ENCODE results near the gene SCN4A. TPM values are rescaled to one million over a fixed set of nuclear protein-coding genes. Genes with fewer than 3 reads are reported as not detected.

The SCN4A gene
- total RNA-seq, 1 donor: under 0.01 TPM

DNA sequence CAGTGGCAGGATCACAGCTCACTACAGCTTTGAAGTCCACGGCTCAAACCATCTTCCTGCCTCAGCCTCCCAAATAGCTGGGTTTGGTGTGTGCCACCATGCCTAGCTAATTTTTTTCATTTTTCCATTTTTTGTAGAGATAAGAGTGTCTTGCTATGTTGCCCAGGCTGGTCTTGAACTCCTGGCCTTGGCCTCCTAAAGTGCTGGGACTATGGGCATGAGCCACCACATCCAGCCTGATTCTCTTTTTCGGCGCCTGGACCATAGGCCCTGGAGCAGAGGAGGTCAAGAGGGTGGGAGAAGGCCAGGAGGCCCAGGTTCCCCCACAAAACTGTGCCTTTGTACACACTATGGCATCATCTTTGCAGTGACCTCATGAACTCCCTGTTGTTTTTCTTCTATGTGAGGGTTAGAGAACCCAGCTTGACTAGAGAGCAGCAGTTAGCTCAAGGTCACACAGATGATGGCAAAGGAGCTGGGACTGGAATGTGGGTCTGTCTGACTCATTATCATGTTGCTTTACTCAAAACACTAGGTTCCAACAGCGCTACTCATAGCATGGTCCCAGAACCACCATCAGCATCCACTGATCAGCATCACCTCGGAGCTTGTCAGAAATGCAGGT lies 16.3 kb downstream of the SCN4A start:
- no peak overlapping the region for H3K4me3 ChIP-seq (ENCODE audit: low read length)
- H3K9me3 ChIP-seq (ENCODE audit: low read depth, low read length): no peaks in the 10 kb centered on the region
- no peaks in the 10 kb centered on the region for H3K27me3 ChIP-seq (ENCODE audit: insufficient read depth, low read length)
- H3K4me1 ChIP-seq (ENCODE audit: insufficient read depth, low read length): peaks cover 31% of the 10 kb centered on the region

DNA sequence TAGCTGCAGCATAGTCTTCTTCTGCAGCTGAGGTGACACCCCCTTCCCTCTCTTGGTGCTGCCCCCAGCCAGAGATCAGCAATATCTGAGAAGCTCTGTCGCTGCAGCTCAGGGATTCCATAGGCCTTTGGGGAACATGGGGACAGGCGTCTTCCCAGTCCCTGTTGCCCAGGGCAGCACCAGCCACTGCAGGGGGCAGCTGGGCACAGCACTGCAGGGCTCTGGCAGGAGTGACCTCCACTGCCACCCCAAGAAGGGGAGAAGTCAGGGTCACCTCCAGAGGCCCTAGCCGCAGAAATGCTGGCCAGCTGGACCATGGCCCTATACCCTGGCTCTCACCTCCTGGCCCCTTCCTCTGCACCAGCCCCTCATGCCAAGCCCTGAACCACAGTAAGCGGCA lies 16.9 kb downstream of the SCN4A start:
- H3K4me1 ChIP-seq (ENCODE audit: insufficient read depth, low read length): peaks cover 27% of the 10 kb centered on the region
- H3K9me3 ChIP-seq (ENCODE audit: low read depth, low read length): no peaks in the 10 kb centered on the region
- no peak overlapping the region for H3K4me3 ChIP-seq (ENCODE audit: low read length)
- H3K27me3 ChIP-seq (ENCODE audit: insufficient read depth, low read length): no peaks in the 10 kb centered on the region

DNA sequence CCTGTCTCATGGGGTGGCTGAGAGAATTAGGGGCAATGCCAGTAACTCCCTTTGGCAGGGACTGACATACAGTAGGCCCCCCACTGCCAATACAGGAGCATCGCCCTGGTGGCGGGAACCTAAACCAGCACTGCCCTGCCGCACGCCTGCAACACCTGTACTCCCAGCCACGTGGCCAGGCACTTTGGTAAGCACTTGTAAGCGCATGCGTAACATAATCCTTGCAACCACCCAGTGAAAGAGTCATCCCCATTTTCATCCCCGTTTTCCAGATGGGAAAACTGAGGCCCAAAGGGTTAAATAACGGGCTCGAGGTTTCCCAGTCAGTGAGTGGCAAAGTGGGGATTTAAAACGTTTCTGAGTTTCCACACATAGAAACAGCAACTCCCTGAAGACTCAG lies 17.5 kb downstream of the SCN4A start:
- peaks cover 31% of the 10 kb centered on the region for H3K4me1 ChIP-seq (ENCODE audit: insufficient read depth, low read length)
- no peaks in the 10 kb centered on the region for H3K27me3 ChIP-seq (ENCODE audit: insufficient read depth, low read length)
- no peak overlapping the region for H3K4me3 ChIP-seq (ENCODE audit: low read length)
- H3K9me3 ChIP-seq (ENCODE audit: low read depth, low read length): no peaks in the 10 kb centered on the region

DNA sequence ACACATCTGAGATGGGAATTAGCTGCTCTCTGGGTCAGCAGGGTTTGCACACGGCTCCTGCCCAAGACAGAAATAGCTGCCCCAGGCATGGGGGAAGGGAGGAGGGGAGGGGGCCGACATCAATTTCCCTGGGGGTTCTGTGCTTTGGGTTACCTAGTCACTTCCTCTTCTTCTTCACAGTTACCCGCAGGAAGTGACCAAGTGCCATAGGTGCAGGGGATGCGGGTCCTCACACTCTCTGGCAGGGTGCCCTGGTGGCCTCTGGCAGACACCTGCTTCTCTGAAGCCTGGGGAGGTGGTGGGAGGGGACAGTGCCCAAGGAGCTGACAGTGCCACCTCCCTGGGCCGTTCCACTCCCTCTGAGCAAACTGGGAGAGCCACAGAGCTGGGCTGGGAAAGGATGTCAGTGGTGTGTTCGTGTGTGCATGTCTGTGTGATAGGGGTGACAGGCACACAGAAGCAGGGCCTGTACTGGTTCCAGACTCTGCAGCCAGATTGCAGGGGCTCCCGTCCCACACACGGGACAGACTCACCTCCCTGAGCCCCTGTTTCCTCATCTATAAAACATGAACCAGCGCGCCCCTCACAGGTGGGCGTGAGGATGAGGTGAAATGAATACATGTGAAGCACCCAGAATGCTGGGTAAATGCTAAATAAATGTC lies 18.2 kb downstream of the SCN4A start:
- Histone ChIP-seq H3K9me3 (ENCODE audit: low read depth, low read length) (no peaks in the 10 kb centered on the region), H3K4me3 (ENCODE audit: low read length) (no peak overlapping the region), H3K27me3 (ENCODE audit: insufficient read depth, low read length) (no peaks in the 10 kb centered on the region), H3K4me1 (ENCODE audit: insufficient read depth, low read length) (peaks cover 31% of the 10 kb centered on the region)

DNA sequence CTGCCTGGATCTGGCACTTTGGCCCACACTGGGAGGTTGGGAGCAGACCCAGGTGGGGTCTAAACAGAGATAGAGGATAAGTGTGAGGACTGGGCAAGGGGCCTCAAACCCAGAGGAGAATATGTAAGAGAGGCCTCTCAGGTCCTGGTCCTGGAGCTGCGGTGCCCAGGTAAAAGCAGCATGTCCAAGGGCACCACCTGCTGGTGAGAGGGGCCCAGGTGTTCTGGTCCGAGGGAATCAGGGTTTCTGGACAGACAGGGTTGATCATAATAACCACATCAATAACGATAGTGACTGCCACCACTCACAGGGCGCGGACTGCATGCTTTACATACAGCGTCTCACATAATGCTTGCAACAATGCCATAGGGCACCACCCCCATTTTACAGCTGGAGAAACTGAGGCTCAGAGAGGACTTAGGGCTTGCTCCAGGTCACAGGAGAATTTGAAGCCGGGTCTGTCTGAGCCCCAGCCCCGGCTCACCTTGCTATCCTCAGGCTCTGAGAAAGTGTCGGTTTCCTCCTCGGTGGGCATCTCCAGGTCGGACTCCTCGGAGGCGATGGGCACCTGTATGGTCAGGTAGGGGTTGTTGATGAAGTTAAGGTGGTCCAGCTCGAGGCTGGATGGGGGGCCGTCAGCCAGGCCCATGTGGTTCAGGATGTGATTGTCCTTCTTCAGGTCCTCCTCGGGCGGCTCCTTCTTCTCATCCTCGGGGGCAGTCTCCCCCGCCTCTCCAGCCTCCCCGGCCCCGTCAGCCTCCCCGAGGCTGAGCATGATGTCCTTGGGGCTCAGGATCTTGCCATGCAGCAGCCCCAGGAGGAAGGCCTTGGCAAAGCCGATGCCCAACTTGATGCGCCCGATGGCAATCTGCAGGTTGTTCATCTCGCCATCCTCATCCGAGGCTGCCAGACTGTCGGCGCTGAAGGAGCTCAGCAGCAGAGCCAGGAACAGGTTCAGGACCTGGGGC lies 21.5 kb downstream of the SCN4A start:
- H3K9me3 ChIP-seq (ENCODE audit: low read depth, low read length): no peaks in the 10 kb centered on the region
- H3K4me3 ChIP-seq (ENCODE audit: low read length): no peak overlapping the region
- peaks cover 42% of the 10 kb centered on the region for H3K4me1 ChIP-seq (ENCODE audit: insufficient read depth, low read length)
- H3K27me3 ChIP-seq (ENCODE audit: insufficient read depth, low read length): no peaks in the 10 kb centered on the region

DNA sequence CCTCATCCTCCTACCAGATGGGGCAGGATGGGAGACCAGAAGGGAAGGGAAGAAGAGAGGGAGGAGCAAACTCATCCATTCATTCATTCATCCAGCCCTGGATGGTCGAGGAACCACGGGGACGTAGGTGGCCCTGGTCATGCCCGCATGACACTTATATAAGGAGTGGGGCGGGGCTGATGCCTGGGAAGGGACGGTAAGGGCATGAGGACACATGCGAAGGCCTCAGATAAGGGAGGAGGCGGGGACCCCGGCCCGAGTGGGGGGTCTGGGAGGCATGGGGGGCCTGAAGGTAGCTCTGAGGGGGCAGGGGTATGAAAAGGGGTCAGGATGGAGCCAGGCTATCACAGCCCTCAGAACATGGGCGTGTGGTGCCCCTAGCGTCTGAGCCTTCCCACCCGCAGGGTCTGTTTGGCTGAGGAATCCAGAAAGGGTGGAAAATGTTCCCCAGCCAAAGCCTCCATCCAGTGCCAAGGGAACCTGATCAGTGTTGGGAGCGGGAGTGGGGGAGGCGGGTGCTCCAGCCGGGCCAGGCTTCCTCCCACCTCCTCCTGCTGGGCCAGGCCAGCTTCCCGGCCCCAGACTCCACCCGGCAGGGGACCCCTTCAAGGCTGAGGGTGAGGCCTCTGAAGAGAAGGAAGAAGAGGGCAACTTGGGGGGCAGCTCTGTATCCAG lies 23.0 kb downstream of the SCN4A start:
- Histone ChIP-seq H3K4me3 (ENCODE audit: low read length) (no peak overlapping the region), H3K9me3 (ENCODE audit: low read depth, low read length) (no peaks in the 10 kb centered on the region), H3K4me1 (ENCODE audit: insufficient read depth, low read length) (peaks cover 44% of the 10 kb centered on the region), H3K27me3 (ENCODE audit: insufficient read depth, low read length) (no peaks in the 10 kb centered on the region)

DNA sequence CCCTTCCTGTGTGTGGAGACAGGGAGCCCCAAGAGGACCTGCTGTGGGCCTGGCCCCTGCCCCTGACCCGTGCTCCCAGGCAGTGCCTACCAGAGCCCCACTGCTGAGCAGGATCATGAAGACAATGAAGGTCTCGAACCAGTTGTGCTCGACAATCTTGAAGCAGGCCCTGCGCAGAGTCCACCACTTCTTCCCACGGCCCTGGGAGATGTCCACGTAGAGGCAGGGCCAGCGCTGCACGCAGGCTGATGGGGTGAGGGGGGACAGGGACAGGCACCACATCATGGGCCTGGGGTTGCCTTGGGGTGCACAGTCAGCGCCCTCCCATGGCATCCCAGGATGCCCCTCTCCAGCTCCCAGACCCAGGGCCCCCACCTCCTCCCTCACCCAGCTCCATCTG lies 24.2 kb downstream of the SCN4A start:
- no peaks in the 10 kb centered on the region for H3K9me3 ChIP-seq (ENCODE audit: low read depth, low read length)
- H3K4me3 ChIP-seq (ENCODE audit: low read length): no peak overlapping the region
- no peaks in the 10 kb centered on the region for H3K27me3 ChIP-seq (ENCODE audit: insufficient read depth, low read length)
- peaks cover 32% of the 10 kb centered on the region for H3K4me1 ChIP-seq (ENCODE audit: insufficient read depth, low read length)

DNA sequence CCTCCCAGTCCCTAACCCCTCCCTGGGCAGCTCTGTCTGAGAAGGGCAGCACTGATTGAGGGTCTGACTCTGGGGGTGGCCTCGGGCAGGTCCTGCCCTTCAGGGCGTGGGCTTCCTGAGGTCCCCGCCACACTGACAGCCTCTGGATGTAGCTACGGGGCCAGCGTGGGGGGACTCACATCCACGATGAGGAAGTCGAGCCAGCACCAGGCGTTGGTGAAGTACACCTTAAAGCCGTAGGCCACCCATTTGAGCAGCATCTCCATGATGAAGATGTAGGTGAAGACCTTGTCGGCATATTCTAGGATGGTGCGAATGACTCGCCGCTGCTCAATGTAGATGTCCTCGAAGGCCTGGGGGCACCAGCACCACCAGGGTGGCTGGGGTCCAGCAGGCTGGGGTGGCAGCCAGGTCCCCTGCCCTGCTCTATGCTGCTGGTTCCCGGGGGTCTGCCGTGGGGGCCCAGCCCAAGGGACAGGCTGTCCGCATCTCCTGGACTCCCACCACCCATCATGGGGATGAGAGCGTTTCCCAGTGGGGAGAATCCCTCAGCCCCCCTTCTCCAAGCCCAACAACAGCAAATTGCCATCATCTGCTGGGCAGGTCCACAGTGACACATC lies 24.9 kb downstream of the SCN4A start:
- Histone ChIP-seq H3K4me1 (ENCODE audit: insufficient read depth, low read length) (peaks cover 27% of the 10 kb centered on the region), H3K4me3 (ENCODE audit: low read length) (no peak overlapping the region), H3K27me3 (ENCODE audit: insufficient read depth, low read length) (no peaks in the 10 kb centered on the region), H3K9me3 (ENCODE audit: low read depth, low read length) (no peaks in the 10 kb centered on the region)

DNA sequence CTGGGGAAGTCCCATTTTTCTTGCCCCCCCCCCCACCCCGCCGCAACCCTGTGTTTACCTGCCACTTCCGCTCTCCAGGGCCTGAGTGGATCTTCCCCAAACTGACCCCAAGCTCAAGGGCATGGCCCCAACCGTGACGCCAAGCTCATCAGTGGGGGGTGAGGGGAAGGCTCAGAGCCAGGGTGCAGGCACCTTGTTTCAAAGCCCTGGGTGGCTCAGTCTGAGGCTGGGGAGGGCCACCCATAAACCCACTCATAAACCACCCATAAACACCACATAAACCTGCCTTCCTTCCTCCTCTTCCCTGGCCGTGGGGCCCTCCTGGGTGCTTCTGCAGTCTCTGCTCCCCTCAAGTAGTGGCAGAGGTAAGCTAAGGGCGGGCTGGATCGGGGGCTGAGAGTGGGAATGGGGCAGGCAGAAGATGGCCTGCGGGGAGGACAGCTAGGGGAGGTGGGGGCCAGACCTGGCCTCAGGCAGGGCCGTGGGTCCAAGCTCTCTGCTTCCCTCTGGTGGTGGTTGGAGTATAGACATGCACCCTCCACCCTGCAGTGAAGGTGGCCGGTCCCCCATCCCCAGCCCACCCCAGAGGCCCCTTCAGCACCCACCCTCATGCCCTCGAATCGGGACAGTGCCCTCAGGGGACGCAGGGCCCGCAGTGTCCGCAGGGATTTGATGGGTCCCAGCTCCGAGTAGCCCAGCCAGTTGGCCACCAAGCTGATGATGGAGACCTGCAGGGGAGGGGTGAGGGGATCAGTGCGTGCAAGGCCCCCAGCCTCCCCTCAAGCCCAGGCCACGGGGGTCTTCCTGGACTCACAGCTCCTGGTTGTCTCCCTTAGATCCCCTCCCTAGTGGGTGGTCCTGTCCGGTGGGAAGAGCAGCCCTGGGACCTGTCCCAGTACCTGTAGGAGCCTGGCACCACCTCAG lies 26.0 kb downstream of the SCN4A start:
- H3K4me3 ChIP-seq (ENCODE audit: low read length): no peak overlapping the region
- no peaks in the 10 kb centered on the region for H3K27me3 ChIP-seq (ENCODE audit: insufficient read depth, low read length)
- H3K4me1 ChIP-seq (ENCODE audit: insufficient read depth, low read length): peaks cover 21% of the 10 kb centered on the region
- no peaks in the 10 kb centered on the region for H3K9me3 ChIP-seq (ENCODE audit: low read depth, low read length)

DNA sequence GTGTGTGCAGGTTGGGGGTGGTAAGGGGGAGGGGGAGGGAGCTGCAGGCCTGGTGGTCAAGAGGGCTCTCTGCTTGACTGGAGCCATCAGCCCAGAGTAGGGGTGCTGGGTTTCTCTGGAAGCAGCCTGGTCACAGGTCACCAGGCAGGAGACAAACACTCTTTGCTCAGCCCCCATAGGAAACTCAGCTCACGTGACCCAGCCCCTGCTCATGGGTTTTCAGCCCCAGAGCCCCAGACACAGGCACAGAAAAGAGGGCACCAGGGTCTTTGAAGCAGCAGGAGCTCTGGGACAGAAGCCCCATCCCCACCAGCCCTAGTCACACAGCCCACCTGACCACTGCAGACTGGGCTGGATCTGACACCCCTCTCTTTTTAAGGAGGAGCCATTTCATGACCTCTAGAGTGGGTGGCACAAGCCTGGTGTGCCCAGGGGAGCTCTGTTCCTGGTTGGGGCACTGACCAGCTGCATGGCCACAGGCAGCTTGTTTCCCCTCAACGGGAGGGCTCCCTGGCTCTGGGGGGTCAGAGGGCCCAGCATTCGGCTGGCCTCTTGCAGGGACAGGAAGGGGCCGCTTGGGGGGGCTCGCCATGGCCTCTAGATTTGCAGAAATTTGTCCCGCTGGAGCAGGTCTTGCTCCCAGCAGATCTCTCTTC lies 26.8 kb downstream of the SCN4A start:
- Histone ChIP-seq H3K27me3 (ENCODE audit: insufficient read depth, low read length) (no peaks in the 10 kb centered on the region), H3K9me3 (ENCODE audit: low read depth, low read length) (no peaks in the 10 kb centered on the region), H3K4me1 (ENCODE audit: insufficient read depth, low read length) (peaks cover 21% of the 10 kb centered on the region), H3K4me3 (ENCODE audit: low read length) (no peak overlapping the region)

DNA sequence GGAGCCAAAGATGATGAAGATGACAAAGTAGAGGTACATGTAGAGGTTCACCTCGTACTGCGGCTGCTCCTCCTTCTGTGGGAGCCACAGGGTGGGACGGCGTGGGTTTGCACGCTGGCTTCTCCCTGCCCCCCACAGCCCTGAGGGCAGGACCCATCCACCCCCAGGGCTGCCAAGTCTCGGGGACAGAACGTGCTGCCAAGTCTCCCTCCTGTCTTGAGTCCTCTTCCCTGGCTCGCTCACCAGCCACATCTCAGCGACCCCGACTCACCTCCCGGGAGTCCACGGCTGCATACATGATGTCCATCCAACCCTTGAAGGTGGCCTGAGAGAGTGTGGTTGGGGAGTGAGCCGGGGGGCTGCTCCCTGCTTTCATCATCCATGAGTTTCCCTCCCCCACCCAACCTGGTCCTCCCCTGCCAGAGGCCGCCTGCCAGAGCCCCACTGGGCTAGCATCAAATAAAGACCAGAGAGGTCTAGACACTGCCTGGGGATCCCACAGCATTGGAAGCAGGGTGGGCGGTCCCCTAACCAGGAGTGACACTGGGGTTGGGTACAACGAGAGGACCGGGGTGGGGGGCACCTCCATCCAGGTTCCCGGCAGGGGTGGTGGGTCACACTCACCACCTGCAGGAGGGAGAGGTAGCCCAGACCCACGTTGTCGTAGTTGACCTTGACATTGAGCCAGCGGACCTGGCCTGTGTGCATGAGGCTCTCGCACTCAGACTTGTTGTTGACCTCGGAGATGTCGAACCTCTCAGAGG lies 27.8 kb downstream of the SCN4A start:
- H3K9me3 ChIP-seq (ENCODE audit: low read depth, low read length): no peaks in the 10 kb centered on the region
- peaks cover 16% of the 10 kb centered on the region for H3K4me1 ChIP-seq (ENCODE audit: insufficient read depth, low read length)
- no peaks in the 10 kb centered on the region for H3K27me3 ChIP-seq (ENCODE audit: insufficient read depth, low read length)
- H3K4me3 ChIP-seq (ENCODE audit: low read length): no peak overlapping the region

DNA sequence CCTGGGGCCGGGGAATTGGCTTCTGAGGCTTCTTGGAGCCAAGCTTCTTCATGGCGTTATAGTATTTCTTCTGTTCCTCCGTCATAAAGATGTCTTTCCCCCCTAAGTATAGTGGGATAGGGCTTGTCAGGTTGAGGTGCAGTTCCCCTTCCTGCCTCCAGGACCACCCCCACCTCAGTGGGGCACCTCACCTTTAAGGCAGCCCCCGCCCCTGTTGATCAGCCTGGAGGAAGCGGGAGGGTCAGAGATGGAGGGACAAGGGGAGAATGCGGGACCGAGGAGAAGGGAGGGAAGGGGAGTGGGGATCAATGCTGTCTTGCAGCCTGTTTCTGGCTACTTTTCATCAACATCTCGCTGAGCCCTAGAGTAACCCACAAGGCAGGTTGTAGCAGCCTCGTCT lies 29.0 kb downstream of the SCN4A start:
- Histone ChIP-seq H3K27me3 (ENCODE audit: insufficient read depth, low read length) (no peaks in the 10 kb centered on the region), H3K4me1 (ENCODE audit: insufficient read depth, low read length) (peaks cover 20% of the 10 kb centered on the region), H3K9me3 (ENCODE audit: low read depth, low read length) (no peaks in the 10 kb centered on the region), H3K4me3 (ENCODE audit: low read length) (no peak overlapping the region)

Data from mononuclear cell (primary cell).